ENCODE results near the gene TENT4A.

DNA sequence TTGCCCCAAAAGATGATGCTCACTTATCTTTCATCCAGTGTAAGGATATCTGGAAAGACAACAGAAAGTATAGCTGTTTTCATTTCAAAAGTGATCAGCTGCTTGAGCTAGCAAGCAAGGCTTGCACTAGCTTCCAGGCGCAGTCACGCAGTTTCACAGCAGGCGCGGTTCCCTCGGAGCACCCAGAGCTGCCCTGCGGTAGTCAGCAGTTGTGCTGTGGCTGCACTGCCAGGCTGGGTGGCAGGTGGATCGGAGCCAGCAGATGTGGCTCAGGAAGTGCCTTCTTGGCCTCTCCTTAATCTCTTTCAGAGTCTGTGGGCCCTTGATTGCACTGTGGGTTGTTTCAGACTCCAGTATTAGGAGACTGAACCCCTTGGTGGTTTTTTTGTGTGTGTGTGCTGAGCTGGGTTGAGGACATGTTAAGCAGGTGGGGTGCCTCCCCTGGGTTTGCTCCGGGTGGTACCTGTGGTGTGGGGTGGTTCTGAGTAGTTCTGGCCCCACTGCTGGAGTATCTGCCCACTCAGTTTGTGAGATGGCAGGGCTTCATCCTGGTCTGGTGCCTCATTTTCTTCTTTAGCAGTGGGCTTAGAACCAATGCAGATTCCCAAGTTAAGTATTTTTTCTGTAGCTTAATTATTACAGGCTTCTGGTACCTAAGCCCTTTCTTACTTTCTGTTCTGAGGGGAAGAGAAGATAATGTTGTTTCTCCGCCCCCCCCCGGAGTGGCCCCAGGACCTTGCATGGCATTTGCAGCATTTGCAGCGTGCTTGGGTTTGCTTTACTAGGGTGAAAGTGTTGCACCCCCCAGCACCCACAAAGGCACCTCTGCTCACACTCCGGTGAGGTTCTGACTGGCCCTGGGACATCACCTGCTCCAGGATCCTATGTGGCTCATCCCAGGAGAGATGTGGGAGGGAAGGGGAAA, 16.4 kb downstream of the TENT4A start:
- TF ChIP-seq, protein P1, sequence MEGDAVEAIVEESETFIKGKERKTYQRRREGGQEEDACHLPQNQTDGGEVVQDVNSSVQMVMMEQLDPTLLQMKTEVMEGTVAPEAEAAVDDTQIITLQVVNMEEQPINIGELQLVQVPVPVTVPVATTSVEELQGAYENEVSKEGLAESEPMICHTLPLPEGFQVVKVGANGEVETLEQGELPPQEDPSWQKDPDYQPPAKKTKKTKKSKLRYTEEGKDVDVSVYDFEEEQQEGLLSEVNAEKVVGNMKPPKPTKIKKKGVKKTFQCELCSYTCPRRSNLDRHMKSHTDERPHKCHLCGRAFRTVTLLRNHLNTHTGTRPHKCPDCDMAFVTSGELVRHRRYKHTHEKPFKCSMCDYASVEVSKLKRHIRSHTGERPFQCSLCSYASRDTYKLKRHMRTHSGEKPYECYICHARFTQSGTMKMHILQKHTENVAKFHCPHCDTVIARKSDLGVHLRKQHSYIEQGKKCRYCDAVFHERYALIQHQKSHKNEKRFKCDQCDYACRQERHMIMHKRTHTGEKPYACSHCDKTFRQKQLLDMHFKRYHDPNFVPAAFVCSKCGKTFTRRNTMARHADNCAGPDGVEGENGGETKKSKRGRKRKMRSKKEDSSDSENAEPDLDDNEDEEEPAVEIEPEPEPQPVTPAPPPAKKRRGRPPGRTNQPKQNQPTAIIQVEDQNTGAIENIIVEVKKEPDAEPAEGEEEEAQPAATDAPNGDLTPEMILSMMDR (conservative IDR thresholded peaks at IDR 0.05; ENCODE audit: low read length) = no peak
- no peak for TF ChIP-seq EZH2phosphoT487 (IDR thresholded peaks at IDR 0.05; ENCODE audit: borderline replicate concordance, low read depth, low read length)
